ENCODE measurements around the gene OXLD1. TPM values are rescaled to one million over a fixed set of nuclear protein-coding genes. Genes with fewer than 3 reads are reported as not detected.

Gene OXLD1
- total and polyA plus RNA-seq, 10 of the 15 experiments (the other 5 are each of a cell fraction or from before 2014, with no cell fraction given) = 4.6 to 89.5 (median 39.8) TPM

DNA sequence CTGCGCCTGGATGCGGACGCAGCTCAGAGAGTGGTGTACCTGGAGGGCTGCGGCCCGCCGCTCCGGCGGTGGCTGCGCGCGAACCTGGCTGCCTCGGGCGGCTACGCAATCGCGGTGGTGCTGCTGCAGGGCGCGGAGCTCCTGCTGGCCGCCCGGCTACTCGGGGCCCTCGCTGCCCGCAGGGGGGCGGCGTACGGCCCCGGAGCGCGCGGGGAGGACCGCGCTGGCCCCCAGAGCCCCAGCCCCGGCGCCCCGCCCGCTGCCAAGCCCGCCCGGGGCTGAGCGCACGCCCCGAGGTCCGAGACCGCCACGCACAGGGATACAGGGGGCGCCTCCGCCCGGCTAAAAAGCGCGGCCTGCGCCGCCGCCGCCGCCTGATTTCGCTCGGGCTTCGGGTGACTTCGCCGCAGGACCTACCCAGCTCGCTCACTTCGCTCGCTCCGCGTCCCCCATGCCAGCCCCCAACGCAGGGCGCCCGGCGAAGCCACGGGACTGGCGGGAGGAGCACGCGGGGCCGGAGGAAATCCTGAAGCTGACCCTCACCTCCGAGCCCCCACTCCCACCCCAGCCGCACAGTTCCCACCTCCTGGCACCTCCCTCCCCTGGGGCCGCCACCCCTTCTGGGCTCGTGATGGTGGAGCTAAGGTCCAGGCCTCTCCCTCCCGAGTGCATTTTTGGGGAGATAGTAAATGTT lies 18.2 kb downstream of the OXLD1 start:
- ChIA-PET RAD21 (ENCODE audit: unreplicated experiment) (no interaction called here), CTCF (no interaction called here)
- WGBS (ENCODE audit: insufficient coverage, insufficient replicate concordance, low lambda C conversion rate, missing lambda C conversion rate) = 85% methylated on average over 41 of the region's 78 CpGs

More for the DNA sequence above, 18.2 kb downstream of the OXLD1 start:
- no peak overlapping the region for H3K4me2 ChIP-seq (ENCODE audit: control insufficient read depth, insufficient read depth)
- H2AFZ ChIP-seq (ENCODE audit: control insufficient read depth, low read depth, low read length) = no peak overlapping the region
- peaks cover 6% of the 10 kb centered on the region; the same call in 2 of the 3 replicates for H3K9me3 ChIP-seq (replicated peaks; ENCODE audit: control insufficient read depth, insufficient read depth, low read length)
- POLR2A ChIA-PET = no interaction called here
- no peak for TF ChIP-seq RELA (IDR thresholded peaks at IDR 0.05; ENCODE audit: borderline replicate concordance, partially characterized antibody)
- TF ChIP-seq HDAC6 (IDR thresholded peaks at IDR 0.05; ENCODE audit: unreplicated experiment) = no peak
- no peak for TF ChIP-seq POLR2AphosphoS2 (IDR thresholded peaks at IDR 0.05; ENCODE audit: low read depth, low read length)
- TF ChIP-seq MEF2B (IDR thresholded peaks at IDR 0.05; ENCODE audit: partially characterized antibody, poor library complexity, severe bottlenecking) = no peak
- no peak for TF ChIP-seq MXI1 (IDR thresholded peaks at IDR 0.05; ENCODE audit: low read depth, low read length)
- no peak for TF ChIP-seq ETV6 (conservative IDR thresholded peaks at IDR 0.05 in 1 of 2, IDR thresholded peaks at IDR 0.05 in 1 of 2; ENCODE audit: borderline replicate concordance in 1 of 2, low read depth in 1 of 2)
- no peak for TF ChIP-seq POLR2A (IDR thresholded peaks at IDR 0.05; ENCODE audit: low read depth, low read length)
- TF ChIP-seq CBFB (IDR thresholded peaks at IDR 0.05; ENCODE audit: low read depth) = no peak
- TF ChIP-seq MTA3 (IDR thresholded peaks at IDR 0.05; ENCODE audit: borderline replicate concordance, low read length) = no peak
- TF ChIP-seq, protein P1, sequence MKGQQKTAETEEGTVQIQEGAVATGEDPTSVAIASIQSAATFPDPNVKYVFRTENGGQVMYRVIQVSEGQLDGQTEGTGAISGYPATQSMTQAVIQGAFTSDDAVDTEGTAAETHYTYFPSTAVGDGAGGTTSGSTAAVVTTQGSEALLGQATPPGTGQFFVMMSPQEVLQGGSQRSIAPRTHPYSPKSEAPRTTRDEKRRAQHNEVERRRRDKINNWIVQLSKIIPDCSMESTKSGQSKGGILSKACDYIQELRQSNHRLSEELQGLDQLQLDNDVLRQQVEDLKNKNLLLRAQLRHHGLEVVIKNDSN (IDR thresholded peaks at IDR 0.05; ENCODE audit: borderline replicate concordance, extremely low read length, insufficient read depth, low read depth, low read length) = no peak
- TF ChIP-seq, protein P2, sequence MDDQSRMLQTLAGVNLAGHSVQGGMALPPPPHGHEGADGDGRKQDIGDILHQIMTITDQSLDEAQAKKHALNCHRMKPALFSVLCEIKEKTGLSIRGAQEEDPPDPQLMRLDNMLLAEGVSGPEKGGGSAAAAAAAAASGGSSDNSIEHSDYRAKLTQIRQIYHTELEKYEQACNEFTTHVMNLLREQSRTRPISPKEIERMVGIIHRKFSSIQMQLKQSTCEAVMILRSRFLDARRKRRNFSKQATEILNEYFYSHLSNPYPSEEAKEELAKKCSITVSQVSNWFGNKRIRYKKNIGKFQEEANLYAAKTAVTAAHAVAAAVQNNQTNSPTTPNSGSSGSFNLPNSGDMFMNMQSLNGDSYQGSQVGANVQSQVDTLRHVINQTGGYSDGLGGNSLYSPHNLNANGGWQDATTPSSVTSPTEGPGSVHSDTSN (IDR thresholded peaks at IDR 0.05; ENCODE audit: insufficient replicate concordance, low read depth, low read length) = no peak
- no peak for TF ChIP-seq SMAD5 (IDR thresholded peaks at IDR 0.05; ENCODE audit: low read depth)
- TF ChIP-seq ZNF24 (IDR thresholded peaks at IDR 0.05) = no peak
- H3K79me2 ChIP-seq (ENCODE audit: control insufficient read depth, insufficient read depth, low read length) = no peaks in the 10 kb centered on the region
- FAIRE-seq (no peak), ATAC-seq (no peak), DNase-seq (ENCODE audit: low read depth, low spot score) (no peak)
- H3K4me1 ChIP-seq (ENCODE audit: control insufficient read depth, insufficient read depth, low read length) = 0 out of 2 replicates have a peak, but pooled peaks cover under 1% of the 10 kb centered on the region
- H3K36me3 ChIP-seq (ENCODE audit: control insufficient read depth in 2 of 2, insufficient read depth in 2 of 2, low read length in 1 of 2) = no peaks in the 10 kb centered on the region
- H4K20me1 ChIP-seq (ENCODE audit: control insufficient read depth, insufficient read depth) = no peaks in the 10 kb centered on the region
- H3K27ac ChIP-seq (ENCODE audit: control insufficient read depth, insufficient read depth) = no peak overlapping the region
- SMC1A ChIA-PET (ENCODE audit: uncharacterized antibody, unreplicated experiment) = no interaction called here
- no TSS peak for BruUV-seq (replicated peaks)
- no peak overlapping the region for H3K4me3 ChIP-seq
- no peaks in the 10 kb centered on the region; a peak in 2 of 4 replicates for H3K27me3 ChIP-seq (replicated peaks in 1 of 2; ENCODE audit: control insufficient read depth in 2 of 2, insufficient read depth in 2 of 2, low read length in 1 of 2)
- intact Hi-C loops (cut with micrococcal nuclease; ENCODE audit: unreplicated experiment) (no loop called here), in situ Hi-C loops (cut with MboI) (no loop called here)
- no peak overlapping the region for H3K9ac ChIP-seq (ENCODE audit: control insufficient read depth, insufficient read depth, low read length)

All from GM12878 (cell line).